WTC11 (cell line): ENCODE data around the gene MAP1LC3A.

ENCODE experiments used
- ETV6 ChIP-seq: sonication (generic); formaldehyde crosslinking; IDR thresholded peaks from 2 replicates; pipeline ENCODE4 v1.8.1; 2022; ENCODE audit warnings: mild to moderate bottlenecking, missing genetic modification reagents
- MYBL2 ChIP-seq: sonication (generic); formaldehyde crosslinking; IDR thresholded peaks from 2 replicates; pipeline ENCODE4 v1.8.1; 2023; ENCODE audit warnings: mild to moderate bottlenecking, moderate library complexity, missing genetic modification reagents
- ZNF263 ChIP-seq: sonication (generic); formaldehyde crosslinking; IDR thresholded peaks from 2 replicates; pipeline ENCODE4 v1.8.1; 2022; ENCODE audit warnings: low read depth, mild to moderate bottlenecking, moderate library complexity, missing genetic modification reagents
- TF ChIP-seq, protein P1 (sequence below): fragments of 200-600 bp; IDR thresholded peaks from 2 replicates; pipeline ENCODE4 v1.8.0; 2022; ENCODE audit warnings: antibody characterized with exemption
- TF ChIP-seq, protein P2 (sequence below): sonication (generic); formaldehyde crosslinking; IDR thresholded peaks from 2 replicates; pipeline ENCODE4 v1.8.0; 2022; ENCODE audit warnings: missing genetic modification reagents

DNA sequence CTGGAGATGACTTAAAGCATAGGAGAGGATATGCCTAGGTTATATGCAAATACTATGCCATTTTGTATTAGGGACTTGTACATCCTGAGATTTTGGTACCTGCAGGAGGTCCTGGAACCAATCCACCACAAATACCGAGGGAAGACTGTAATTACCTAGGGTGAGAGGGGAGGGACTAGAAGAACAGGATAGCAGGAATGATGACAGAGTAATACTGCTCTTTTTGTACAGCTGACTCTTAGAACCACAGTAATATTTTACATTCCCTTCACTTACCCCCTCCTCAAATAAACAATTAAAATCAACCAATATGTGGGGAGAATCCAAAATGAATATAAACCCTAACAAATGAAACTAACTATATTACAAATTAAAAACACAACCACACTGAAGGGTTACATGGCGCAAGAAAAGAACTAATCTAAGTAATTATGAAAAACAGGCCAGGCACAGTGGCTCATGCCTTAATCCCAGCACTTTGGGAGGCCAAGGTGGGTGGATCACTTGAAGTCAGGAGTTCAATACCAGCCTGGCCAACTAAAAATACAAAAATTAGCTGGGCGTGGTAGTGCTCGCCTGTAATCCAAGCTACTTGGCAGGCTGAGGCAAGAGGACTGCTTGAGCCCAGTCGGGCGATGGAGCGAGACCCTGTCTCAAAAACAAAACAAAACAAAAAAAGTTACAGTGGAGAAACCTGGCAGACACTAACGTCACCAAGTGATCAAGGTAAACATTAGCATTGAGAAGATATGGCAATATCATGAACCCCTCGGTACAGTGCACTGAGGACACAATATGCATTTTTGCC, 37.1 kb downstream of the MAP1LC3A start:
- TF ChIP-seq, protein P1, sequence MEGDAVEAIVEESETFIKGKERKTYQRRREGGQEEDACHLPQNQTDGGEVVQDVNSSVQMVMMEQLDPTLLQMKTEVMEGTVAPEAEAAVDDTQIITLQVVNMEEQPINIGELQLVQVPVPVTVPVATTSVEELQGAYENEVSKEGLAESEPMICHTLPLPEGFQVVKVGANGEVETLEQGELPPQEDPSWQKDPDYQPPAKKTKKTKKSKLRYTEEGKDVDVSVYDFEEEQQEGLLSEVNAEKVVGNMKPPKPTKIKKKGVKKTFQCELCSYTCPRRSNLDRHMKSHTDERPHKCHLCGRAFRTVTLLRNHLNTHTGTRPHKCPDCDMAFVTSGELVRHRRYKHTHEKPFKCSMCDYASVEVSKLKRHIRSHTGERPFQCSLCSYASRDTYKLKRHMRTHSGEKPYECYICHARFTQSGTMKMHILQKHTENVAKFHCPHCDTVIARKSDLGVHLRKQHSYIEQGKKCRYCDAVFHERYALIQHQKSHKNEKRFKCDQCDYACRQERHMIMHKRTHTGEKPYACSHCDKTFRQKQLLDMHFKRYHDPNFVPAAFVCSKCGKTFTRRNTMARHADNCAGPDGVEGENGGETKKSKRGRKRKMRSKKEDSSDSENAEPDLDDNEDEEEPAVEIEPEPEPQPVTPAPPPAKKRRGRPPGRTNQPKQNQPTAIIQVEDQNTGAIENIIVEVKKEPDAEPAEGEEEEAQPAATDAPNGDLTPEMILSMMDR, result no peak
- TF ChIP-seq ZNF263 (CRISPR knock-in tag) (no peak), ETV6 (CRISPR knock-in tag) (no peak), MYBL2 (CRISPR knock-in tag) (no peak)
- TF ChIP-seq, protein P2, sequence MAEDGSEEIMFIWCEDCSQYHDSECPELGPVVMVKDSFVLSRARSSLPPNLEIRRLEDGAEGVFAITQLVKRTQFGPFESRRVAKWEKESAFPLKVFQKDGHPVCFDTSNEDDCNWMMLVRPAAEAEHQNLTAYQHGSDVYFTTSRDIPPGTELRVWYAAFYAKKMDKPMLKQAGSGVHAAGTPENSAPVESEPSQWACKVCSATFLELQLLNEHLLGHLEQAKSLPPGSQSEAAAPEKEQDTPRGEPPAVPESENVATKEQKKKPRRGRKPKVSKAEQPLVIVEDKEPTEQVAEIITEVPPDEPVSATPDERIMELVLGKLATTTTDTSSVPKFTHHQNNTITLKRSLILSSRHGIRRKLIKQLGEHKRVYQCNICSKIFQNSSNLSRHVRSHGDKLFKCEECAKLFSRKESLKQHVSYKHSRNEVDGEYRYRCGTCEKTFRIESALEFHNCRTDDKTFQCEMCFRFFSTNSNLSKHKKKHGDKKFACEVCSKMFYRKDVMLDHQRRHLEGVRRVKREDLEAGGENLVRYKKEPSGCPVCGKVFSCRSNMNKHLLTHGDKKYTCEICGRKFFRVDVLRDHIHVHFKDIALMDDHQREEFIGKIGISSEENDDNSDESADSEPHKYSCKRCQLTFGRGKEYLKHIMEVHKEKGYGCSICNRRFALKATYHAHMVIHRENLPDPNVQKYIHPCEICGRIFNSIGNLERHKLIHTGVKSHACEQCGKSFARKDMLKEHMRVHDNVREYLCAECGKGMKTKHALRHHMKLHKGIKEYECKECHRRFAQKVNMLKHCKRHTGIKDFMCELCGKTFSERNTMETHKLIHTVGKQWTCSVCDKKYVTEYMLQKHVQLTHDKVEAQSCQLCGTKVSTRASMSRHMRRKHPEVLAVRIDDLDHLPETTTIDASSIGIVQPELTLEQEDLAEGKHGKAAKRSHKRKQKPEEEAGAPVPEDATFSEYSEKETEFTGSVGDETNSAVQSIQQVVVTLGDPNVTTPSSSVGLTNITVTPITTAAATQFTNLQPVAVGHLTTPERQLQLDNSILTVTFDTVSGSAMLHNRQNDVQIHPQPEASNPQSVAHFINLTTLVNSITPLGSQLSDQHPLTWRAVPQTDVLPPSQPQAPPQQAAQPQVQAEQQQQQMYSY, result no peak
